ENCODE data around the gene NUDT3. TPM values are rescaled to one million over a fixed set of nuclear protein-coding genes. Genes with fewer than 3 reads are reported as not detected.
A peak's percentile ranks its signal among the peaks of the same experiment; 100 is the strongest.
"Not testable (repeated sequence)": the region's sequence is repeated elsewhere in the genome, so short reads cannot be mapped to it uniquely, and the experiment has no call there.

NUDT3 gene
- total RNA-seq, 1 experiment from 2014 or later, result 18.5 TPM

- DNase-seq (ENCODE audit: extremely low read depth, low read depth), result no peak
Observed at GRCh38 chr6:34347303-34347702, 45.2 kb downstream of the NUDT3 start.

DNA sequence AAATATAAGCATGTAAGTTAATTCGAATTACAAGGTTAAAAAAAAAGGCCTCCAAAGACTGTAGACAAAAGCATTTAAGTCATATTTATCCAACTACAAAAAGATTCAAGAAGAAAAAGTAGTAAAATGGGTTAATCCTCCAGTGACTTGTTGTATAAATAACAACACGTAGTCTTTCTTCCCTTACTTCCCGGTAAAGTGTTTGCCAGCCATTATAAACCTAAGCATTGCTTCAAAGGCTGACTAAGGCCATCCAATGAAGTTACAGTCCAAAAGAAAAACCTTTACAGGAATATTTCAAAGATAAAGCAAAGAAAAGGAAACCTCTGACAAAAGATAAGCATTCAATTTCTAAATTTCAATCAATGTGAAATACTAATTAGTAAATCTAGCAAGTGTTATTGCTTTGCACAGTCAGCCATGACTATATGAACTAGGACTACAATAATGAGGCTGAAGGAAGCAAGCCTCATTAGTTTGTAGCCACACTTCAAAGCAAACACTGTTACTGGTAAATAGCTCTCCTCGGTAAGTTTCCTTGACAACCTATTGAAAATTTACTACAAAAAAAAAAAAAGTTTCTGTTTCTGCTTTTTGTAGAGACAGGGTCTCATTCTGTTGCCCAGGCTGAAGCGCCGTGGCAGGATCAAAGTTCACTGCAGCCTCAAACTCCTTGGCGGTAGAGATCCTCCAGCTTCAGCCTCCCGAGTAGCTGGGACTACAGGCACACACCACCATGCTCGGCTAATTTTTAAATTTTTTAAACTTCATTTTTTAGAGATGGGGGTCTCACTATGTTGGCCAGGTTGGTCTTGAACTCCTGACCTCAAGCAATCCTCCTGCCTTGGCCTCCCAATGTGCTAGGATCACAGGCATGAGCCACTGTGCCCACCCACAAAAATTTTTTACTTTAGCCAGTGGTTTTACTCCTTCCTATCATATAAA, 46.0 kb downstream of the NUDT3 start:
- DNase-seq (ENCODE audit: extremely low read depth, low read depth), result no peak

DNA sequence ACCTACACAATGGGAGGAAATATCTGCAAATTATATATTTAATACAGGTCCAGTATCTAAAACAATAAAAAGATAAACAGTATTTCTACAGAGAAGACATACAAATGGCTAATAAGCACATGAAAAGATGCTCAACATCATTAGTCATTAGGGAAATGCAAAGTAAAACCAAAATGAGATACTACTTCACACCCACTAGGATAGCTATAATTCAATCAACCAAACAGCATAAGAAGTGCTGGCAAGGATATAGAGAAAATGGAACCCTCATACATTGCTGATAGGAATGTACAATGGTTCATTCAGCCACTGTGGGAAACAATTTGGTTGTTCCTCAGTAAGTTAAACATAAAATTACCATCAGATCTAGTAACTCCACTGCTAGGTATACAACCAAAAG, 48.7 kb downstream of the NUDT3 start:
- DNase-seq (ENCODE audit: extremely low read depth, low read depth), result no peak

GRCh38 chr6:34342247-34342646, 50.2 kb downstream of the NUDT3 start:
- no peak for DNase-seq (ENCODE audit: extremely low read depth, low read depth)

DNA sequence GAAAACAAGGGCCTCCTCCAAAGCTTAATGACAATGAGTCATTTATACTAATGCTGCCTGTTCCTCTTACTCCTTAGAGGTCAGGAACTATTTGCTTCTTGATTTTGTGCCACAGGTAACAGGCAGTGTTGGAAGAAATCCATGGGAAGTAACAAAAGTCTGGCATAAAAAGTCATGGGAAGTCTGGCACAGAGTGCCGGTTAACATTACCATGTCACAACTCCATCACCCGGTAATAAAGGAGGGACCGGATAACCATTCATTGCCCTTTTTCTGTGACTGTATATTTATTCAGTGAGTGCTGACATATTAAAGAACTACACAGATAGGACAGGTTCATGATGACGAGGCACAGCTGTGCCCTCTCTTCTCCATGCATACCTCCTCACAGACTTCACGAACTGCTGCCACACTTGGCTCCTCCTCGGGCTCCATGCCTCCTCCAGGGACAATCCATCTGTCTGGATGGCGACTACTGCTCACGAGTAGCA, 50.9 kb downstream of the NUDT3 start:
- peak; percentile 16 for DNase-seq (ENCODE audit: extremely low read depth, low read depth)

GRCh38 chr6:34340906-34341480, 51.5 kb downstream of the NUDT3 start:
- no peak for DNase-seq (ENCODE audit: extremely low read depth, low read depth)

DNA sequence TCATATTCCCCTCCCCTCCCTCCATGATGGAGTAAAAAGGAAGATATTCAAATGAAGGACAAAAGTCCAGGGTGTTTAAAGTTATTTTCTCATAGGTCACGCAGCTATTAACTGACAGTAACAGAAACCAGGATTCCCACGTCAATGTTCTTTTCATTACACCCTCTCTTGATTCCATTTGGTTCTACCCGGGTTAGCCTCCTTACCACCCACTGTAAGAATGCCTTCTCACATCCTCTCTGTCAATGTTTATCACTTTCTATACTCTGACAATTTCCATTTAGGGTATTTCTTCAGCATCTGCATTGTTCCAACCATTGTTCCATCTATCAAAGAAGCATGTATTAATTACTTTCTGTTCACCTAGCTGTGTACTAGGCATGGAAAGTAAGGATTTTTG, 52.1 kb downstream of the NUDT3 start:
- no peak for DNase-seq (ENCODE audit: extremely low read depth, low read depth)

- no peak for DNase-seq (ENCODE audit: extremely low read depth, low read depth)
Observed at GRCh38 chr6:34339971-34340370, 52.5 kb downstream of the NUDT3 start.

GRCh38 chr6:34339432-34339831, 53.0 kb downstream of the NUDT3 start:
- no peak for DNase-seq (ENCODE audit: extremely low read depth, low read depth)

- no peak for DNase-seq (ENCODE audit: extremely low read depth, low read depth)
Observed at GRCh38 chr6:34338811-34339210, 53.7 kb downstream of the NUDT3 start.

DNA sequence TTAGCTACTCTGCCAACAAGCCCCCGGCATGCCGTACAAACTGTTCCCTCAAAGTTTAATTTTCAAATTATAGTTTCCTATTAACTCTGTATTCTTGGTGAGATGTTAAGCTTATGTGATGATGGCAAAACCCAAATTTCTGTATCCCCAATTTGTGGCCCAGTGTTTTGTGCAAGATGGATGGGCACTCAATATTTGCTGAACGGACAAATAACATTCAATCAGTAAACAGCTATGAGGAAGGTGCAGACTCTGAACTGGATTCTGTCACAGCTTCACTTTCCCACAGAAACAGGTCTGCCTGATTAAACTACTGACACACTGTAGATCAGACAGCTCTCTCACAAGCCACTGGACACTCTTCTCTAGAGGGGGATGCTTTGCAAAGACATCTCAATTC, 54.1 kb downstream of the NUDT3 start:
- DNase-seq (ENCODE audit: extremely low read depth, low read depth), result no peak

DNA sequence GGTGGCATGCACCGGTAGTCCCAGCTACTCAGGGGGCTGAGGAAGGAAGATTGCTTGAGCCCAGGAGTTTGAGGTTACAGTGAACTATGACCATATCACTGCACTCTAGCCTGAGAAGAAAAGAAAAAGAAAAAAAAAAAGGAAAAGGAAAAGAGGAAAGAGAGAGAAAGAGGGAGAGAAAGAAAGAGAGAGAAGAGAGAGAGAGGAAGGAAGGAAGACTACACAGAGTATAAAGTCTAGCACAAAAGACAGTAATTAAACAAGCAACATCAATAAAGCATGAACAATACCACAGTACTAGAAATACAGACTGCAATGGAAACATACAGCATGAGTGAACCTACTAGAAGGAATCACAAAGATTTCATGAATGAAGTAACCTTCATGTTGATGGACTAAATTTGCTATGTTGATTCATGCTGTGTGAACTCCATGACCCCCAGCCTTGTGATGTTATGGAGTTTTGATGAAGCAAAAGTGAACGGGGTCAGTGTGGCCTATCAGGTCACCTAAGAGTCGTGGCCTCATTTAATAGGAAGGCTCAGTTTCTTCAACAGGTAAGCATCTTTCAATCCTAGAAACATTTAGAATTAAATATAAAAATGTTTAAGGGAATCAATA, 57.6 kb downstream of the NUDT3 start:
- DNase-seq (ENCODE audit: extremely low read depth, low read depth), result no peak

- DNase-seq (ENCODE audit: extremely low read depth, low read depth), result no peak
Observed at GRCh38 chr6:34333858-34334257, 58.6 kb downstream of the NUDT3 start.

DNA sequence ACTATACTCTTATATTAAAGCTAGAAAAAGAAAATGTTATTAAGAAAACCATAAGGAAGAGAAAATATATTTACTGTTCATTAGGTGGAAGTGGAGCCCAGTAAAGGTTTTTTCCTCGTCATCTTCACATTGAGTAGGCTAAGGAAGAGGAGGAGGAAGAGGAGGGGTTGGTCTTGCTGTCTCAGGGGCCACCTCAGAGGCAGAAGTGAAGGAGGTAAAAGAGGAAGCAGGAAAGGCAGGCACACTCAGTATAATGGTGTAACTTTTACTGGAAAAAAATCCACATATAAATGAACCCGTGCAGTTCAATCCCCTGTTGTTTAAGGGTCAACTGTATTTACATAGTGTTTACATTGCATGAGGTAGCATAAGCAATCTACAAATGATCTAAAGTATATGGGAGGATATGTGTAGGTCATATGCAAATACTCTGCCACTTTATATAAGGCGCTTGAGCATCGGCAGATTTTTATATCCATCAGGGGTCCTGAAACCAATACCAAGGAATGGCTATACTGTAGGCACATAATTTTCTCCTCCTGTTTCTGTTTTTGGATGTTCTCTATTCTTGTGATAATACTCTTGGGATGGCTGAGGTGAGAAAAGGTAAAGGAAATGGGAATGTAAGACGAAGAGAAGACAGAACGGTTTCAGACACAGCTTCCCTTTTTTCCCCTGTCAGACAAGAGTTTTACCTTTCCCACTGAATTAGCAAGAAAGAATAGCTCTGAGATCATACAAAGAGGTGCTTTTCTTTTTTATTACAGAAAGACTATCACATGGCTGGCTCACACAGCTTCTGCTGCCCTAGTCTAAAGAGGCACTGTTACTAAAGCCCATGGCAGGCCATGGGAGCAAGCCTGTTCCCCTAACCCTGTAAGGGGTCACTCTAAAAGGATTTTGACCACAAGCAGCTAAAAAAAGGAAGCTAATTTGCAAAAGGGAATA, 59.9 kb downstream of the NUDT3 start:
- no peak for DNase-seq (ENCODE audit: extremely low read depth, low read depth)

GRCh38 chr6:34331371-34332050, 61.0 kb downstream of the NUDT3 start:
- DNase-seq (ENCODE audit: extremely low read depth, low read depth), result no peak

GRCh38 chr6:34329814-34330213, 62.7 kb downstream of the NUDT3 start:
- not testable (repeated sequence) for DNase-seq (ENCODE audit: extremely low read depth, low read depth)

- no peak for DNase-seq (ENCODE audit: extremely low read depth, low read depth)
Observed at GRCh38 chr6:34328969-34329368, 63.5 kb downstream of the NUDT3 start.

GRCh38 chr6:34327313-34328205, 64.9 kb downstream of the NUDT3 start:
- DNase-seq (ENCODE audit: extremely low read depth, low read depth), result not testable (repeated sequence)

GRCh38 chr6:34325633-34326032, 66.8 kb downstream of the NUDT3 start:
- DNase-seq (ENCODE audit: extremely low read depth, low read depth), result no peak
